Measurements from ENCODE around the gene FBXL17.

FBXL17 gene

GRCh38 chr5:107980923-107981692, 400.8 kb downstream of the FBXL17 start:
- DNase-seq = no peak

- DNase-seq = no peak
These were observed 402.0 kb downstream of the FBXL17 start for GRCh38 chr5:107979900-107980299.

DNA sequence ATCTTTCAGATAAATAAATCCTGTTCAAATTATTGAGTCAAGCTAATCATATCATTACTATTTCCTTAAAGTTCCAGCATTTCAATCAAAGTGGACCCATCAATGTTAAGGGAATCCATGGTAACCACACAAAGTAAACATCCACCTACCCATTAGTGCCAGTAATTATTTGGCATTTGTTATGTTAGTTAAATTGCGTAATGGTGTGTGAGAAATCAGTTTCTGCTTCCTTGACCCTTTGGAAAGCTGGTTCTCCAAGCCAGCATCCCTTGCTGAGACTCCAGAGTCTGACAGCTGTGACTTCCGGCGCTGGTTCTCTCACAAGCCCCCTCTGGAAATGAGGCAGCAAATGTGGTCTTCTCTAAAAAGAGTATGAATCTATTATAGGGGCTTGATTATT, 402.6 kb downstream of the FBXL17 start:
- no peak for DNase-seq

- no peak for DNase-seq
These were observed 404.3 kb downstream of the FBXL17 start for GRCh38 chr5:107977550-107978071.

DNA sequence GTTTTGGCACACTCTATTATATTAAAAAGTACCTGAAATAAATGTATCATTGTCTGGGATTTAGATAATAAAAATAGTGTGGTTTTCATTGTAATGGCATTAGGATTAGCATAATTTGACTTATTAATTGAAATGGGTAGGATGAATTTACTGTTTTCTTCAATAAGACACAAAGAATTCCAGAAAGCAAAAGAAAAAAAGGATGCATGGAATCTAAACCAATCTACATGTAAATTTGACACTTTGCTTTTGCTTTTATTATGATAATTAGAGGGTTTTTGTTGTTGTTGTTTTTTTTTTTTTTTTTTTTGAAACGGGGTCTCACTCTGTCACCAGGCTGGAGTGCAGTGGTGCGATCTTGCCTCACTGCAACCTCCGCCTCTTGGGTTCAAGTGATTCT, 406.3 kb downstream of the FBXL17 start:
- DNase-seq = no peak

- DNase-seq = no peak
These were observed 410.1 kb downstream of the FBXL17 start for GRCh38 chr5:107971846-107972245.

GRCh38 chr5:107969847-107970246, 412.1 kb downstream of the FBXL17 start:
- no peak for DNase-seq

DNA sequence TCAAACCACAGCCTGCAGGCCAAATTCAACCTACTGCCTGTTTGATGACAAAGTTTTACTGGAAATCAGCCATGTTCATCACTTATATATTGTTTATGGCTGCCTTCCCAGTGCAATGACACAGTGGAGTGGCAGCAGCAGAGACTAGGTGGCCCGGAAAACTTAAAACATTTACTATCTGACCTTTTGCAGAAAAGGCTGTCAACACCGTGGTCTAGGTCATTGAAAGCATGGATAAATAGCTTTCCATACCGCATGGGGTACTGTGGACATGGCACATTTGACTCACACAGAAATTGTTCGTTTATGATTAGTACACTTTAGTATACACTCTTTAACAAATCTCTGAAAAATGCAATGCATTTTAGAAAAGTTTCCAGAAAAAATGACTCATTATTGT, 412.9 kb downstream of the FBXL17 start:
- DNase-seq = no peak

- DNase-seq = no peak
These were observed 413.5 kb downstream of the FBXL17 start for GRCh38 chr5:107968406-107968843.

DNA sequence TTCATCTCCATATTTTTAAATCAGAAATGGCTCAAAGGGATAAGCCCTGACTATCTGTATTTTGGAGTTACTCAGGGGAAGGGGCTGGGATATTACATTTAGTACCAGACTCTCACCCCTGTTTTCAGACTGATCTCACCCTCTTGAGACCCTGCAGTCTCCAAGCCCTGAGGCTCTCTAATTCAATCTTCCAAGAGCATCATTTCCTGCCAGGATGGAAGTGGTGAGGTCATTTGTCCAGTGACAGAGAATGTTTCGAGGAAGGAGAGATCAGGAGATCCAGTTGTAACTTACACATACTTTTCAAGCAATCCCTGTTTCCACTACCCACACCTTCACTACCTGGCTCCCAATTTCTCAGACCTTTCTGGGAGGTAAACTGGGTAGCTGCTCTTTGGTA, 415.7 kb downstream of the FBXL17 start:
- no peak for DNase-seq

DNA sequence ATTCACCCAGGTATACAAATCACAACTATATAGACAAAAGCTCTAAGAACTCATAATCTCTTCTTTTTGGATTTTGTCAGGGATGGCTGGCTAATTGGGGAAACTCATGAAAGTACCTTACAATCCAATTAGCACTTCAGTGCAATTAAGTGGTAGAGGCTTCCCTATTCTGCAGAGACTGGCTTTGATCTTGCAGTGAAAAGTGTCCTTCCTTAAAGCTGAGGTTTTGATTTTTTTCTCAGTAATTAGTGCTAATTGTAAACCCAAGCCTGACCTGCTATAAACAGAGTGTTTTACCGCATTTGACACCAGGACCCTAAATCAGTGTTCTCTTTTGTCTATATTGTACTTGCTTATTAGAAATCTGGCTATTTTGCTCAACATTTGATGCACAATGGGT, 417.2 kb downstream of the FBXL17 start:
- no peak for DNase-seq

DNA sequence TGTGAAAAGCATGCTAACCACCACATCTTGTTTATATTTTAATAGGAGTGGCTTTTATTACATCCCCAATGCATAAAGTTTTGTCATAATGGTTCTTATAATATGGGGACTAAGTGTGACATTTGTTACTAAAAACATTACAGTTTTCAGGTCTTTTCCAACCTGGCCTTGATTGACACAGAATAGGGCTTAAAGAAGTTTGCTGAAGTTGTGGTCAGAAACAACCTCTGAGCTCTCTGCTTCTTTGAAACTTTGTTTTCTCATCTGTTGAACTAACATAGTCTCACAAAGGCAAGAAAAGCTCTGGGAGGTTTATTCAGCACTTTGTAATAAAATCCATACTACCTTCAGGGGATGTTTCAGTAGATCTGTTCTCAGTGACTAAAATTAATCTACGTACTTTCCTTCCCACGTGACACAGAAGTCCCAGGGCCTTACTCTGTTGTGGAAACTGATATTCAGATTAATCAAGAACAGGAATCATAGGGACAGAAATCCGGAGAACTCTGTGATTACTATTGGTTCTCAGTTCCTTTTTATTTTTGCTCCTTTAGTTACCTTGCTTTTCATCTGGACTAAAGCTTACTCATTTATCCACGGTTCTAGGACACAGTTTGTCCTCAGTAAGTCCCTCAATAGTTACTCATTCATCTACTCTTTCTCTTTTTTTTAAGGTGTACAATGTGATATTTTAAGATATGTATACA, 422.2 kb downstream of the FBXL17 start:
- no peak for DNase-seq

- no peak for DNase-seq
These were observed 423.0 kb downstream of the FBXL17 start for GRCh38 chr5:107958861-107959260.

DNA sequence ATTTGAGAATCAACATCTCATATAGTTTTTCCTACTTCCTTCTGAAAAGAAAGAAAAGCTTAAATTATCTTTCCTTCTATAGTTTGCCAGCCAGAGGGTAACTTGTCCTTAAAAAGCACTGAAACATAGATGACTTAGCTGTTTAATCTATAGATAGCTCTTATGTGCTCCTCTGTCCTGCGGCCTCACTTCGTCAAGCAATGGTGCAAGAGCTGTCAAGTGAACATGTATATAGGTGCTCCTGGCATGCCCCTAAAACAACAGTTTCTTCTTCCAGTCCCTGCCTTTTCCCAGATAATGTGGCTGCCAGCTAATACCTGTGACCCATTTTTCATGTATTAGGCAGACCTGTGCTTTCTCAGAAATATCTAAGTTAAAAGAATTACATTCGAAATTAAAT, 423.5 kb downstream of the FBXL17 start:
- DNase-seq = no peak

DNA sequence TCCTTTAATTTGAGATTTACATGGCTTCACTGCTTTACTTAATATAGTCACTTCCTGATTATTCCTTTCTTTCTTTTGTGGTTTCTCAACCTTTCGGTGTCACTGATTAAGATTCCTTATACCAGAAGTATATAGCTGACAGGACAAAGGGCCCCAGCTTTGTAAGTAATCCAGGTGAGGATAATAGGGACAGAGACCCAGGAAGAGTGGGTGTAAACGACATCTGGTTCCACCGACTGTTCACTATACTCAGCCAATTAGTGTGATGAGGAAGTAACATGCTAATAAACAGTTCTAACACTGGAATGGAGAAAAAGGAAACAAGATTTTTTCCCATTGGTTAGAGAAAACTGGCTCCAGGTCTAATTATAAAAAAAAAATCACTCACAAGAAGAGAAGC, 424.8 kb downstream of the FBXL17 start:
- DNase-seq = no peak

- DNase-seq = no peak
These were observed 426.6 kb downstream of the FBXL17 start for GRCh38 chr5:107955321-107955720.

GRCh38 chr5:107954254-107954653, 427.6 kb downstream of the FBXL17 start:
- DNase-seq = no peak

DNA sequence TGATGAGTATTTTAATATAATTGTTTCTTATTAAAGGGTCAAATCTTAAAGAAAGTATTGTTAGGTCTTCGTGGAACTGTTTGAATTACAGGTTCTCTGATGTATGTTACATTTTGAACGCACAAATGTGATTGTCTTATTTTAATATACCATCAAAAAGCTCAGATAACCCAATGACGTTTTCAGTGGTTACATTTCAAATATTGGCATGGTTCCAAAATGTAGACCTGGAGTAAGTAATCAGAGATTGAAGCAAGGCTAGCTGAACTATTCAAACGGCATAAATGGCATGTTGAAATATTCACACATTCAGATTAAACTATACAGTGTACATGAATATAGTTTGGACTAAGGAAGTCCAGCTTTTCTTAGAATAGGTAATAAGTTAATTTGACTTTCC, 429.4 kb downstream of the FBXL17 start:
- DNase-seq = no peak

DNA sequence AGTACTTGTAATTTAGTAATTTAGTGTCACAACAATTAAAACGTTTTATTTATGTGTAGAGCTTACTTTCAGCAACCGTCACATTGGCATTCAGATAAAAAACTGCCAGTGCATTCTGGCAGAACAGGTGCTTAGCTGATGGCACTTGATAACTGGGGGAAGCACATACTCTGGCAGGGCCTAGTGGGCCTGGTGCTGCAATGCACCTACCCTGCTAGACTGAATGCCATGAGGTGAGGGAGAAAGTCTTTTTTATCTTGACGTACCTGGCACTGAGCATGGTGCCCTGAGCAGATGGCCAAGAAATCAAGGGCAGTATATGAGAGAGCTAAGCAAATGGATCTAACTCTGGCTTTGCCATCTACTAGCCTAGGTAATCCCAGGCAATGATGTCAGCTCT, 430.6 kb downstream of the FBXL17 start:
- no peak for DNase-seq

- no peak for DNase-seq
These were observed 431.1 kb downstream of the FBXL17 start for GRCh38 chr5:107950776-107951175.

DNA sequence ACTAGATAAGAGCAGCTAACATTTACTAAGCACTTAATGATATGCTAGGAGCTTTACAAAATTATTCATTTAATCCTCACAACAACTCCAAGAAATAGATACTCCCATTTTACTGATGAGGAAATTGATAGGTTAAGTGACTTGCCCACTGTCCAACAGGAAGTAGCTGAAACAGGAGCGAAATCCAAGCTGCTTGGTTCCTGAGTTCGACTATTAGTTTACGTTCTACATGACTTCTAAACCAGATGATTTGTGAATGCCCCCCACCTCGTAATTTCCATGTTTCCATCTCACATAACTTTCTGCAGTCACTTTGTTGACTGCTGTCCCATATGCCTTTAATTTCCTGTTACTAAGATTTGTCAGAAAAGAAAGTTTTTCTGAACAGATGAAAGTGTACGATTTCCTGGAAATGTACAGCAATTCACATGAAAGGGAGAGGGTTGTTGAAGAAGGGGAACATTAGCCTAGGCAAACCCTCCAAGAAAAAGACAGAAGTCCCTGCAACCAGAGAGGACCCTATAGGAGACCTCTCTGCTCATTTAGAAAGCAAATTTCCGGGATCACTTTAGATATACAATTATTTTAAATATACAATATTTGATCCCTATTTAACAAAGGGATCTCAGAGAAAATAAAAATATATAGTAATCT, 432.1 kb downstream of the FBXL17 start:
- no peak for DNase-seq

- no peak for DNase-seq
These were observed 433.5 kb downstream of the FBXL17 start for GRCh38 chr5:107948377-107948776.

DNA sequence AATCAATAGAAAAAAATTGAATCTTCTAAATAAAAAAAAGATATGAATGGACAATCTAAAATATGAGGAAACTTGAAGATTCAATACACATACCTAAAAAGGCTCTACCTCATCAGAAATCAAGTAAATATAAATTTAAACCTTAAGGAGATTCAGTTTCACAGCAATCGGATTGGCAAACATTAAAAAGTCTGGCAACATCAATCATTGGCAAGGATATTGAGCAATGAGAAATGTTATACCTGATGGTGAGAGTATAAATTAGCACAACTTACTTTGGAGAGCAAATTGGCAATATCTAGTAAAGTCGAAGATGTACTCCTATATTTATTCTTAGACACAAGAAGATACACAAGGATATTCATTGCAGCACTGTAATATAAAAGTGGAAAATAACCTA, 436.8 kb downstream of the FBXL17 start:
- no peak for DNase-seq

DNA sequence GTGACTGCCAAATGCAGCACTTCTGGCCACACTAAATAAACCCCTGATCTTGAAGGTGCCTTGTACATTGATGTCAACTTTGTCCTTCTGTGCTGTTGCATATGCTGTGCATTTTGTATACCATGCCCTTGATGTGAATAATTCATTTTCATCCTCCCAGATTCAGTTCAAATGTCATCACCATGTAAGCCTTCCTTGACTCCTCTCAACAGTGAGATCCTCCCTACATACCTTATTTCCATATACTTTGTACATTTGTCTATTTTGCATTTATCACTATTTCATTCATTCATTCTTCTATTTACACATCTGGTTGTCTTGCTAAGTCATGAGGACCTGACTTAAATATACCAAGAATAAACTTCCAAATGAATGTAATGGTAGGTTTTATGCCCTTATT, 438.0 kb downstream of the FBXL17 start:
- no peak for DNase-seq
